A549 treated with Mapracorat at 1 μM for 4 hours (cell line): ENCODE measurements around the gene RAMAC. TPM values are rescaled to one million over a fixed set of nuclear protein-coding genes. Genes with fewer than 3 reads are reported as not detected.

ENCODE experiments used
- total RNA-seq: library from RNA; stranded (reverse); fragments of 200-300 nt; extraction: Qiagen RNA extraction; gene quantifications from 5 replicates; pipeline ENCODE4 v1.2.3, GENCODE V29; 2022

The RAMAC gene
- 41.5 to 63.9 TPM (median 42.8 TPM) in 5 replicates for total RNA-seq

DNA sequence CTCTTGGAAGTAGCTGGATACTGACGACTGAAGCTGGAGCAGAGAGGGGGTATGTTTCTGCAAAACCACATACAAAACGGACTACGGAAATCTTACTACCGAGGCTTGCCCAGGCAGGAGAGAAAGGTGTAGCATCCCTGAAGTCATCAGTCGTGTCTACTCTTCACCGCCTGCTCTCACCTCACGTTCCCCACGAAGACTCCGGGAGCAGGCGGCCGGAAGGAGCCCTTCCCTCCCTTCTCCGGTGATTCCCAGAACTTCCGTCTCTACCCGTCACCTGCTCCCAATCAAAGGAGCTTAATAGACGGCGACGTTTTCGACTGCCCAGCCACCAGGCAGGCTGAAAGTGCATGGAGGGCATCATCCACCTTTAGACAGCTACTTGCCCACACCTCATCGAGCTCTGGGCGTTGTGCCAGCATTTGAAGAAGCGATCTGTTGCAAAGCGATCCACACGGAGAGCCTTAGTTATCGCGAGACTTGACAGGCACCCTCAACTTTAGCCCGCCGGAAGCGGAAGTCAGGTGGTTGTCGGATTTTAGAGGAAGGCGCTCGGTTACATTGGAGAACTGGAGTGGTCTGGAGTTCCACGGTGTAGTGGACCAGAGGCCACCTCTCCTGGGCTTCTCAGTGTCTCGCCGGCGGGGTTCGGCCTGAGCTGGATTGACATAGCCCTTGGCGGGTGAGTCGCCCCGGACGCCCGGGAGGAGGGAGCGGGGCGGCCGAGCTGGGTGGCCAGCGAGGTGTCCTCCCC is at the start of gene RAMAC:
Gene RAMAC (plus strand): TSS at position 523 of the 754 bp plus-strand sequence. CDS start 2,809 bp downstream, outside the sequence.

DNA sequence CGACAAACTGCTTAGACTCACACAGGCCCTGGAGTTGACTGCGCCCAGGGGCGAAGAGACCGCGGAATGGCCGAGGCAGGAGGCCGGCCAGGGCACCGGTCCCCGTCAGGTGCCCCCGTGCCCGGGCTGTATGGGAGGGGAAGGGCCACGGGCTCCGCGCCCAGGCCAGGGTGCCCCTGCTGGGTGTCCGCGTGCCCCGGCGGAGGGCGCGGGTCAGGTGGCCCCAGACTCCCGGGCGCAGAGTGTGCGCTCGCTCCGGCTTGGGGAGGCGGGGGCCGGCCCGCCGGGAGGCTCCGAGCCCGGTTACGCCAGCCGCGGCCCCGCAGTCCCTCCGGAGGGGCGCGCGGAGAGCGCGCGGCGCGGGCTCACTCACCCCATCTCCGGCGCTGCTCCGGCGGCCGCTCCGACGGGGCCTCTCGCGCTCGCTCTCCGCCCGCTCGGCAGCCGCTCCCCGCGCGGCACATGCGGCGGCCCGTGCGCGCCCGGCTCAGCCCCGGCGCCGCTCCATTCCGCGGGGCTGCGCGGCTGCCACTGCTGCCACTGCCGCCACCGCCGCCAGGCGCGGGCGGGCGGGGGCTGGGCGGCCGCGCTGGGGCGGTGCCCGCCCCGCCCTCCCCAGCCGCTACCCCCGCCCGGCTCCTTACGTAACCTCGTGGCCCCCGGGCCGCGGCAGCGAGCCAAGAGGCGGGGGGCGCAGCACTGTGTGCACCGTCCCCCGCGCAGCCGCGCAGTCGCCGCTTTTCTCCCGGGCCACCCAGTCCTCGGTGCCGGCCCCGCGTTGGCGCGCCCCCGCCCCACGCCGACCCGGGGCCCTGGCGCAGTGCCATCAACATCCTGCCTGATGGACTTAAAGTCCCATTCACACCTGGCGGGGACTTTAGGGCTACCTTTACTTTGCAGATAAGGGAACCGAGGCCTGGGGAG is 33.6 kb upstream of the RAMAC start, which contains the start of gene HOMER2:
Gene HOMER2 (minus strand): TSS at position 563 of the 924 bp plus-strand sequence. CDS start 185 bp downstream, at position 378.

DNA sequence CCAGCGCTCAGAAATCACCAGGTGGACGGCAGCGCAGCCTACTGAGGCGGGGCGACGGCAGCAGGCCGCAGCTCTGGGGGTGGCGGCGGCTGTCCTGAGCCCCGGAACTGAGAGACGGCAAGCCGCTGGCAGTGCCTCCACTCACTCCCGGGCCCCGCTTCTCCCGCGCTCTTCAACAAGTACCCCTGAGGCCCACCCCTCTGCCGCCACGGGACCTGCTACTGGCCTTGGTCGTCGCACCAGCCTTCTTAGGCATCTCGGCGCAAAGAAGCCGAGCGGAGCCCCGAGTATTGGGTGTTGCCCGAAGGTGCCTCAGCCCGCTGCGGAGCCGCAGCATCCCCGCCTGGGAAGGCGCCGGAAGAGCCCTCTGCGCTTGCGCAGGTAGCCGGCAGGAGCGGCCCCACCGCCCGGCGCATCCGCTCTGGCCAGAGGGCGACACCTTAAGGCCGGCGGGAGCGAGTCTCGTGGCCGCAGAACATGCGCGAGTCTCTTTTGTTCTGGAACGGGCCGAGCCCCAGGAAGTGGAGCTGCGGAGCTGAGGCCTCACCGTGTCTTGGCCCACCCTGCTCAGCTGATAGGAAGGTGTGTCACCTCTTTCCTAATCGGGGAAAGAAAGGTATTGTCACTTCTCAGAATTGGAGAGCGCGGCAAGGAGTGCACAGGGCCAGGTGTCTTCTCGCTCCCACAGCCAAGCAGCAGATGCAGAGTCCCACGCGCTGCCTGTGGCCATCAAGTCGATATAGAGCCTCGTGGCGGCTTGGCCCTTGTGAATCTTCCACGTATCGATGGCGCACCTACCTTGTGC is 25.5 kb downstream of the RAMAC start, which contains the start of gene C15orf40:
Gene C15orf40 (minus strand): TSS at position 369 of the 805 bp plus-strand sequence. CDS start 32 bp downstream, at position 337.

Other genes with a start within 250 kb of the RAMAC start
- not detected in 5 replicates for gene FSD2, start 180.1 kb upstream of the RAMAC start, total RNA-seq
- 6.7 to 7.4 TPM (median 6.8 TPM) in 5 replicates for gene WHAMM, start 176.6 kb upstream of the RAMAC start, total RNA-seq
- gene HOMER2, start 33.5 kb upstream of the RAMAC start, total RNA-seq, result 14.0 to 17.9 TPM (median 16.8 TPM) in 5 replicates
- 44.6 to 50.6 TPM (median 48.6 TPM) in 5 replicates for gene C15orf40, start 25.4 kb downstream of the RAMAC start, total RNA-seq
- 47.2 to 61.0 TPM (median 56.2 TPM) in 5 replicates for gene BTBD1, start 81.0 kb downstream of the RAMAC start, total RNA-seq
- gene TM6SF1, start 121.4 kb downstream of the RAMAC start, total RNA-seq, result not detected in 5 replicates
- 43.4 to 70.7 TPM (median 54.8 TPM) in 5 replicates for gene HDGFL3, start 221.6 kb downstream of the RAMAC start, total RNA-seq